HepG2 (cell line): ENCODE results near the gene EMC8. TPM values are rescaled to one million over a fixed set of nuclear protein-coding genes. Genes with fewer than 3 reads are reported as not detected.

Source experiments
- ATAC-seq: fragments of 200-7000 bp; cut with Tn5 transposase; 3 replicates; pipeline ENCODE4 v1.9.1; 2020; ENCODE audit warnings: mild to moderate bottlenecking, moderate library complexity
- BruUV-seq: library from RNA; stranded (reverse); fragments of 400-500 nt; replicated peaks from 2 replicates; lab custom pipeline; 2021; lab: Mats Ljungman, UMichigan
- CTCF ChIA-PET: fragments of 300-600 bp; formaldehyde crosslinking; extraction: SDS; loops from one replicate; lab custom pipeline; 2021; ENCODE audit warnings: low total read pairs, inconsistent platforms, low intra/inter-chr PET ratio; lab: Yijun Ruan, JAX
- POLR2A ChIA-PET: fragments of 350-600 bp; sonication (Branson Sonifier 250); formaldehyde crosslinking; loops from one replicate; lab custom pipeline; 2020; ENCODE audit warnings: antibody characterized with exemption, inconsistent platforms; lab: Yijun Ruan, JAX
- DNase-seq: peaks from one replicate; pipeline ENCODE4 v3.0.0-alpha.2; 2015; ENCODE audit warnings: low spot score
- FAIRE-seq: peaks from 3 replicates; lab custom pipeline; 2011; peaks lifted over from hg19 to GRCh38; lab: Jason Lieb, UNC
- H2AFZ ChIP-seq: one replicate; pipeline ENCODE4 v1.6.1; 2011; ENCODE audit warnings: low read length, inconsistent platforms
- H3K27ac ChIP-seq: fragments of 300-600 bp; 3 replicates; pipeline ENCODE4 v1.8.0; 2011; ENCODE audit warnings: mixed run types, mild to moderate bottlenecking, mixed read lengths, low read length, inconsistent platforms; ENCODE audit not compliant: insufficient read depth; ENCODE audit errors: extremely low read length
- H3K27me3 ChIP-seq, 2 experiments: fragments of 200-600 bp in 1 of 2; 2 replicates in 1 of 2; 3 replicates in 1 of 2; pipeline versions ENCODE4 v1.6.0 to v1.8.0; 2011; ENCODE audit warnings: low read length in 2 of 2, mild to moderate bottlenecking in 2 of 2, moderate library complexity in 2 of 2, inconsistent platforms in 1 of 2; ENCODE audit not compliant: insufficient read depth in 2 of 2, control insufficient read depth in 1 of 2
- H3K36me3 ChIP-seq, 2 experiments: fragments of 200-600 bp in 1 of 2; replicated peaks in 1 of 2; 2 replicates in 1 of 2; 3 replicates in 1 of 2; pipeline versions ENCODE4 v1.5.1 to v1.8.0; 2011; ENCODE audit warnings: low read length in 2 of 2, inconsistent platforms in 1 of 2; ENCODE audit not compliant: insufficient read depth in 2 of 2, control insufficient read depth in 1 of 2
- H3K4me1 ChIP-seq: 2 replicates; pipeline ENCODE4 v1.5.1; 2012; ENCODE audit warnings: low read length, inconsistent platforms; ENCODE audit not compliant: insufficient read depth
- H3K4me2 ChIP-seq: 2 replicates; pipeline ENCODE4 v1.6.0; 2011; ENCODE audit warnings: low read depth, low read length, inconsistent platforms
- H3K4me3 ChIP-seq, 3 experiments: fragments of 200-600 bp in 1 of 3; sonication (generic), shearing (Covaris generic) in 1 of 3; replicated peaks in 1 of 3; 2 replicates each; pipeline ENCODE4 v1.5.1; 2011 to 2016; ENCODE audit warnings: low read length in 3 of 3, inconsistent platforms in 2 of 3, low read depth in 2 of 3, mild to moderate bottlenecking in 2 of 3, control low read depth in 1 of 3, mixed read lengths in 1 of 3; ENCODE audit not compliant: insufficient read depth in 1 of 3
- H3K79me2 ChIP-seq: one replicate; pipeline ENCODE4 v1.6.1; 2011; ENCODE audit warnings: low read length, inconsistent platforms; ENCODE audit not compliant: insufficient read depth
- H3K9ac ChIP-seq: 2 replicates; pipeline ENCODE4 v1.6.0; 2011; ENCODE audit warnings: mild to moderate bottlenecking, low read depth, low read length, inconsistent platforms; ENCODE audit not compliant: insufficient read depth
- H3K9me3 ChIP-seq: 2 replicates; pipeline ENCODE4 v1.5.1; 2012; ENCODE audit warnings: mild to moderate bottlenecking, low read length
- H4K20me1 ChIP-seq: 2 replicates; pipeline ENCODE4 v1.6.0; 2011; ENCODE audit warnings: inconsistent platforms, mild to moderate bottlenecking, low read length, moderate library complexity; ENCODE audit not compliant: insufficient read depth
- ATAD3A ChIP-seq: sonication (generic); formaldehyde crosslinking; IDR thresholded peaks from 2 replicates; pipeline ENCODE4 v1.4.0; 2020; ENCODE audit warnings: missing genetic modification reagents
- GZF1 ChIP-seq: sonication (generic); formaldehyde crosslinking; IDR thresholded peaks from 2 replicates; pipeline ENCODE4 v1.5.1; 2020; ENCODE audit warnings: mild to moderate bottlenecking, missing genetic modification reagents
- NFYC ChIP-seq: IDR thresholded peaks from 2 replicates; pipeline ENCODE4 v1.6.1; 2016; ENCODE audit warnings: missing genetic modification reagents, missing compliant biosample characterization
- NR2F6 ChIP-seq, 2 experiments: IDR thresholded peaks; 2 replicates each; pipeline ENCODE4 v1.6.1; 2016; ENCODE audit warnings: antibody characterized with exemption in 1 of 2, mild to moderate bottlenecking in 1 of 2
- SOX13 ChIP-seq, 3 experiments: fragments of 450-650 bp in 1 of 3; sonication (generic) in 1 of 3; formaldehyde crosslinking in 1 of 3; IDR thresholded peaks in 2 of 3; conservative IDR thresholded peaks in 1 of 3; 2 replicates each; pipeline versions ENCODE4 v1.5.0 to v1.6.1; 2016 to 2020; ENCODE audit warnings: antibody characterized with exemption in 1 of 3, mild to moderate bottlenecking in 1 of 3, missing compliant biosample characterization in 1 of 3, missing genetic modification reagents in 1 of 3, moderate library complexity in 1 of 3
- SRSF9 ChIP-seq: fragments of 200-400 bp; formaldehyde crosslinking; IDR thresholded peaks from 2 replicates; pipeline ENCODE4 v1.6.1; 2018; ENCODE audit warnings: borderline replicate concordance, mild to moderate bottlenecking, low read depth, low read length; ENCODE audit not compliant: insufficient read depth, poor library complexity, severe bottlenecking
- ZBTB20 ChIP-seq: sonication (generic); formaldehyde crosslinking; IDR thresholded peaks from 2 replicates; pipeline ENCODE4 v1.8.1; 2023; ENCODE audit warnings: missing genetic modification reagents, low read depth, mild to moderate bottlenecking, borderline replicate concordance
- ZNF556 ChIP-seq: sonication (generic); formaldehyde crosslinking; IDR thresholded peaks from 2 replicates; pipeline ENCODE4 v1.4.0; 2020; ENCODE audit warnings: mild to moderate bottlenecking, missing genetic modification reagents, borderline replicate concordance
- ZNF567 ChIP-seq: sonication (generic); formaldehyde crosslinking; IDR thresholded peaks from 2 replicates; pipeline ENCODE4 v1.8.1; 2023; ENCODE audit warnings: mild to moderate bottlenecking, missing genetic modification reagents, borderline replicate concordance
- WGBS: methylation state at CpG from one replicate; pipeline ENCODE4 v1.1.6; 2017; ENCODE audit warnings: low lambda C conversion rate; 5-methylcytosine and 5-hydroxymethylcytosine counted together
- in situ Hi-C: cut with HindIII; loops from 2 replicates; pipeline ENCODE4 v1.10.0; 2017; ENCODE audit warnings: low pct_unique_long_range_greater_than_20kb; ENCODE audit not compliant: extremely low pct_ligation_motif_present
- intact Hi-C: fragments of 100-400 bp; cut with micrococcal nuclease; formaldehyde crosslinking; loops from one replicate; pipeline ENCODE4 v1.10.0; 2022; ENCODE audit not compliant: unreplicated experiment
- polyA plus RNA-seq, 8 experiments: library from polyadenylated mRNA; depleted of rRNA in 3 of 8; stranded (reverse) in 7 of 8; unstranded in 1 of 8; fragments of >200 nt; fragmentation: Illumina TruSeq in 4 of 8; extraction: Trizol in 4 of 8; gene quantifications; 2 replicates each; pipeline versions ENCODE4 v1.2.1 to v1.2.3, GENCODE V29; 2011 to 2016; ENCODE audit warnings: low read depth in 4 of 8, missing spikeins in 1 of 8, mixed read lengths in 1 of 8; ENCODE audit not compliant: insufficient read depth in 1 of 8
- total RNA-seq, 5 experiments: library from RNA; depleted of rRNA; stranded (reverse); fragments of >200 nt; fragmentation: Illumina TruSeq; extraction: Trizol; gene quantifications; 2 replicates each; pipeline ENCODE4 v1.2.3, GENCODE V29; 2016; ENCODE audit warnings: low read depth in 1 of 5
- TF ChIP-seq, protein P1 (sequence below): sonication (generic); formaldehyde crosslinking; IDR thresholded peaks from 2 replicates; pipeline ENCODE4 v1.5.1; 2020; ENCODE audit warnings: missing genetic modification reagents, mild to moderate bottlenecking, borderline replicate concordance
- TF ChIP-seq, protein P2 (sequence below): sonication (generic); formaldehyde crosslinking; IDR thresholded peaks from 2 replicates; pipeline ENCODE4 v1.8.1; 2023; ENCODE audit warnings: missing genetic modification reagents, mild to moderate bottlenecking, borderline replicate concordance
- TF ChIP-seq, protein P3 (sequence below), 2 experiments: fragments of 450-650 bp in 1 of 2; sonication (generic) in 1 of 2; formaldehyde crosslinking in 1 of 2; IDR thresholded peaks; 2 replicates each; pipeline versions ENCODE4 v1.6.1 to v1.8.0; 2016 to 2022; ENCODE audit warnings: antibody characterized with exemption in 1 of 2, mild to moderate bottlenecking in 1 of 2, missing genetic modification reagents in 1 of 2

The EMC8 gene
- total and polyA plus RNA-seq, 2 of the 13 experiments (the other 11 are each of a cell fraction or from before 2014, with no cell fraction given): 55.0 to 76.0 TPM

GRCh38 chr16:85754413-85754812, 44.9 kb downstream of the EMC8 start:
- Histone ChIP-seq H3K27ac (no peak overlapping the region), H2AFZ (no peak overlapping the region), H4K20me1 (peaks cover 8% of the 10 kb centered on the region; the same call in 1 of the 2 replicates), H3K4me2 (no peak overlapping the region), H3K4me3 (no peak overlapping the region), H3K9ac (no peak overlapping the region), H3K4me1 (0 out of 2 replicates have a peak, but pooled peaks cover 22% of the 10 kb centered on the region), H3K79me2 (no peaks in the 10 kb centered on the region), H3K9me3 (no peaks in the 10 kb centered on the region), H3K36me3 (no peaks in the 10 kb centered on the region), H3K27me3 (peaks cover 37 to 87% of the 10 kb centered on the region in 2 experiments)
- 43% methylated on average over 7 of the region's 7 CpGs for WGBS
- ChIA-PET CTCF (no interaction called here), POLR2A (no interaction called here)
- in situ Hi-C loops (no loop called here), intact Hi-C loops (no loop called here)
- no peak for DNase-seq
- no TSS peak for BruUV-seq
- no peak for FAIRE-seq
- no peak for ATAC-seq
- TF ChIP-seq NR2F6 (IDR thresholded peaks at IDR 0.05): no peak
- no peak for TF ChIP-seq NR2F6 (CRISPR knock-in tag; IDR thresholded peaks at IDR 0.05)
- no peak for TF ChIP-seq GZF1 (CRISPR knock-in tag)
- no peak for TF ChIP-seq ZNF567
- no peak for TF ChIP-seq SRSF9
- TF ChIP-seq ZNF556 (CRISPR knock-in tag): no peak
- TF ChIP-seq ZBTB20 (CRISPR knock-in tag): no peak
- TF ChIP-seq, protein P1, sequence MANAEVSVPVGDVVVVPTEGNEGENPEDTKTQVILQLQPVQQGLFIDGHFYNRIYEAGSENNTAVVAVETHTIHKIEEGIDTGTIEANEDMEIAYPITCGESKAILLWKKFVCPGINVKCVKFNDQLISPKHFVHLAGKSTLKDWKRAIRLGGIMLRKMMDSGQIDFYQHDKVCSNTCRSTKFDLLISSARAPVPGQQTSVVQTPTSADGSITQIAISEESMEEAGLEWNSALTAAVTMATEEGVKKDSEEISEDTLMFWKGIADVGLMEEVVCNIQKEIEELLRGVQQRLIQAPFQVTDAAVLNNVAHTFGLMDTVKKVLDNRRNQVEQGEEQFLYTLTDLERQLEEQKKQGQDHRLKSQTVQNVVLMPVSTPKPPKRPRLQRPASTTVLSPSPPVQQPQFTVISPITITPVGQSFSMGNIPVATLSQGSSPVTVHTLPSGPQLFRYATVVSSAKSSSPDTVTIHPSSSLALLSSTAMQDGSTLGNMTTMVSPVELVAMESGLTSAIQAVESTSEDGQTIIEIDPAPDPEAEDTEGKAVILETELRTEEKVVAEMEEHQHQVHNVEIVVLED (CRISPR knock-in tag): no peak
- TF ChIP-seq SOX13 (IDR thresholded peaks at IDR 0.05): no peak
- TF ChIP-seq SOX13 (CRISPR knock-in tag; conservative IDR thresholded peaks at IDR 0.05 in 1 of 2, IDR thresholded peaks at IDR 0.05 in 1 of 2): no peak
- TF ChIP-seq ATAD3A (CRISPR knock-in tag): no peak
- no peak for TF ChIP-seq NFYC (CRISPR knock-in tag)
- TF ChIP-seq, protein P2, sequence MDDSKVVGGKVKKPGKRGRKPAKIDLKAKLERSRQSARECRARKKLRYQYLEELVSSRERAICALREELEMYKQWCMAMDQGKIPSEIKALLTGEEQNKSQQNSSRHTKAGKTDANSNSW (CRISPR knock-in tag): no peak
- TF ChIP-seq, protein P3, sequence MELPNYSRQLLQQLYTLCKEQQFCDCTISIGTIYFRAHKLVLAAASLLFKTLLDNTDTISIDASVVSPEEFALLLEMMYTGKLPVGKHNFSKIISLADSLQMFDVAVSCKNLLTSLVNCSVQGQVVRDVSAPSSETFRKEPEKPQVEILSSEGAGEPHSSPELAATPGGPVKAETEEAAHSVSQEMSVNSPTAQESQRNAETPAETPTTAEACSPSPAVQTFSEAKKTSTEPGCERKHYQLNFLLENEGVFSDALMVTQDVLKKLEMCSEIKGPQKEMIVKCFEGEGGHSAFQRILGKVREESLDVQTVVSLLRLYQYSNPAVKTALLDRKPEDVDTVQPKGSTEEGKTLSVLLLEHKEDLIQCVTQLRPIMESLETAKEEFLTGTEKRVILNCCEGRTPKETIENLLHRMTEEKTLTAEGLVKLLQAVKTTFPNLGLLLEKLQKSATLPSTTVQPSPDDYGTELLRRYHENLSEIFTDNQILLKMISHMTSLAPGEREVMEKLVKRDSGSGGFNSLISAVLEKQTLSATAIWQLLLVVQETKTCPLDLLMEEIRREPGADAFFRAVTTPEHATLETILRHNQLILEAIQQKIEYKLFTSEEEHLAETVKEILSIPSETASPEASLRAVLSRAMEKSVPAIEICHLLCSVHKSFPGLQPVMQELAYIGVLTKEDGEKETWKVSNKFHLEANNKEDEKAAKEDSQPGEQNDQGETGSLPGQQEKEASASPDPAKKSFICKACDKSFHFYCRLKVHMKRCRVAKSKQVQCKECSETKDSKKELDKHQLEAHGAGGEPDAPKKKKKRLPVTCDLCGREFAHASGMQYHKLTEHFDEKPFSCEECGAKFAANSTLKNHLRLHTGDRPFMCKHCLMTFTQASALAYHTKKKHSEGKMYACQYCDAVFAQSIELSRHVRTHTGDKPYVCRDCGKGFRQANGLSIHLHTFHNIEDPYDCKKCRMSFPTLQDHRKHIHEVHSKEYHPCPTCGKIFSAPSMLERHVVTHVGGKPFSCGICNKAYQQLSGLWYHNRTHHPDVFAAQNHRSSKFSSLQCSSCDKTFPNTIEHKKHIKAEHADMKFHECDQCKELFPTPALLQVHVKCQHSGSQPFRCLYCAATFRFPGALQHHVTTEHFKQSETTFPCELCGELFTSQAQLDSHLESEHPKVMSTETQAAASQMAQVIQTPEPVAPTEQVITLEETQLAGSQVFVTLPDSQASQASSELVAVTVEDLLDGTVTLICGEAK (IDR thresholded peaks at IDR 0.05): no peak
- TF ChIP-seq, protein P3 (CRISPR knock-in tag; IDR thresholded peaks at IDR 0.05): no peak
